Loucy (cell line): ENCODE results near the gene YTHDC2.

Experiments
- H2AFZ ChIP-seq: fragments of 200-600 bp; sonication (generic); 2 replicates; pipeline ENCODE4 v1.6.0; 2016; ENCODE audit warnings: antibody characterized with exemption, mild to moderate bottlenecking, low read length, moderate library complexity
- H3F3A ChIP-seq: fragments of 200-600 bp; 2 replicates; pipeline ENCODE4 v1.6.0; 2016; ENCODE audit warnings: antibody characterized with exemption, low read depth, mild to moderate bottlenecking
- H3K27me3 ChIP-seq: fragments of 200-600 bp; sonication (generic); 2 replicates; pipeline ENCODE4 v1.6.1; 2014; ENCODE audit warnings: low read length, mild to moderate bottlenecking; ENCODE audit not compliant: insufficient read depth, poor library complexity, severe bottlenecking
- H3K36me3 ChIP-seq: fragments of 200-600 bp; sonication (generic); 2 replicates; pipeline ENCODE4 v1.6.1; 2016; ENCODE audit warnings: low read length; ENCODE audit not compliant: insufficient read depth
- H3K4me1 ChIP-seq: fragments of 200-600 bp; sonication (generic); 2 replicates; pipeline ENCODE4 v1.5.1; 2014; ENCODE audit warnings: low read length, mild to moderate bottlenecking; ENCODE audit not compliant: insufficient read depth, poor library complexity, severe bottlenecking
- H3K4me2 ChIP-seq: fragments of 200-600 bp; sonication (generic); 2 replicates; pipeline ENCODE4 v1.6.0; 2014; ENCODE audit warnings: antibody characterized with exemption, low read length, low read depth, mild to moderate bottlenecking; ENCODE audit not compliant: poor library complexity, severe bottlenecking
- H3K4me3 ChIP-seq: fragments of 200-600 bp; sonication (generic); 2 replicates; pipeline ENCODE4 v1.5.1; 2014; ENCODE audit warnings: low read length, mild to moderate bottlenecking, mixed read lengths; ENCODE audit not compliant: poor library complexity, severe bottlenecking
- H3K79me2 ChIP-seq: fragments of 200-600 bp; sonication (generic); 2 replicates; pipeline ENCODE4 v1.6.1; 2014; ENCODE audit warnings: low read length; ENCODE audit not compliant: insufficient read depth
- H3K9ac ChIP-seq: fragments of 200-600 bp; sonication (generic); 2 replicates; pipeline ENCODE4 v1.6.0; 2014; ENCODE audit warnings: mild to moderate bottlenecking, low read depth, low read length, moderate library complexity; ENCODE audit not compliant: poor library complexity, severe bottlenecking
- H3K9me2 ChIP-seq: fragments of 200-600 bp; sonication (generic); replicated peaks from 2 replicates; pipeline ENCODE4 v1.6.1; 2016; ENCODE audit warnings: low read depth, low read length, mixed read lengths
- H3K9me3 ChIP-seq: fragments of 200-600 bp; sonication (generic); 2 replicates; pipeline ENCODE4 v1.6.1; 2014; ENCODE audit warnings: mild to moderate bottlenecking, antibody characterized with exemption, low read length, low read depth; ENCODE audit not compliant: insufficient read depth
- H4K20me1 ChIP-seq: fragments of 200-600 bp; sonication (generic); 2 replicates; pipeline ENCODE4 v1.6.0; 2014; ENCODE audit warnings: antibody characterized with exemption, low read length, mild to moderate bottlenecking; ENCODE audit not compliant: insufficient read depth, poor library complexity, severe bottlenecking
- EZH2phosphoT487 ChIP-seq: fragments of 200-600 bp; IDR thresholded peaks from 2 replicates; pipeline ENCODE4 v1.6.1; 2018; ENCODE audit warnings: antibody characterized with exemption, mild to moderate bottlenecking, moderate library complexity, borderline replicate concordance
- TF ChIP-seq, protein P1 (sequence below): fragments of 200-600 bp; sonication (generic); conservative IDR thresholded peaks from 2 replicates; pipeline ENCODE4 v1.5.1; 2014; ENCODE audit warnings: mild to moderate bottlenecking, antibody characterized with exemption, low read length

Gene YTHDC2

DNA sequence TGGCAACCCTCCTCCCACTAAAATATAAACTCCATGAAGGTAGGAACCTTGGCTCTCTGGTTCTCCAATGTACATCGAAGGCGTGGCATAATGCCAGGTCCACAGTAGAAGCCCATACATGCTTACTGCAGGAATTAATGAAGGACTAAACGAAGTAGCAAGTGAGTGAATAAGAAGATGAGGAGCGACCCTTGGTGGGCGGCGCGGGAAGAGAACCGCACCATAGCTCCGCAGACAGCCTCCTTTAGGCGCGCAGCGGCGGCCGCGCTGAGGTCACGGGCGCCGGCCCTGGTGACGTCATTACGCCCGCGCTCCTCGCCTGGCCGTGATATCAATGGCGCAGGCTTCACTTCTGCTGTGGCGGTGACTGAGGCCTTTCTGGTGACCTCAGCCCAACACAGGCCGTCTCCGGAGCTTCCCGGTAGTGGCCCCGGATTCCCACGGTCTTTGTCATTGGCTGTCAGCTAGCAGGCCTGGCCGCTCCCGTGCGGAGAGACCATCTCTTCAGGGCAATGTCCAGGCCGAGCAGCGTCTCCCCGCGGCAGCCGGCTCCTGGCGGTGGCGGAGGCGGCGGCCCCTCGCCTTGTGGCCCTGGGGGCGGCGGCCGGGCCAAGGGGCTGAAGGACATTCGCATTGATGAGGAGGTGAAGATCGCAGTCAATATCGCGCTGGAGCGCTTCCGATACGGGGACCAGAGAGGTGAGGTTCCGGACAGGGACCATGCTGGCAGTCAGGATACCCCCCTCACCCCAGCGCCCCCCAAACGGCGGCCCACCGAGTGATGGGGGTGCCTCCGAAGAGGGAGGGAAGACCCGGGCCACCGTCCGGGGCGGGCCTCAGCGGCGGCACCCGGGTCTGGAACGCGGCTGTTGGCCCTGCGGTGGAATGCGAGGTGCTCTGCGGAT, at the start of gene YTHDC2:
Gene YTHDC2 (plus strand): TSS at position 311 of the 905 bp plus-strand sequence. CDS start 202 bp downstream, at position 513.
- Histone ChIP-seq H3K27me3 (peaks cover 13% of the 10 kb centered on the region), H3K9me2 (no peaks in the 10 kb centered on the region), H2AFZ (peak within 1 kb of the TSS; percentile 91), H3K9ac (peak within 1 kb of the TSS; percentile 73), H3F3A (no peaks in the 10 kb centered on the region), H3K4me3 (peak within 1 kb of the TSS; percentile 84), H3K79me2 (peaks cover 34% of the 10 kb centered on the region), H3K36me3 (no peaks in the 10 kb centered on the region), H3K4me1 (peaks cover 9% of the 10 kb centered on the region), H3K9me3 (no peaks in the 10 kb centered on the region), H3K4me2 (peak within 1 kb of the TSS; percentile 89), H4K20me1 (peaks cover 2% of the 10 kb centered on the region)
- TF ChIP-seq, protein P1, sequence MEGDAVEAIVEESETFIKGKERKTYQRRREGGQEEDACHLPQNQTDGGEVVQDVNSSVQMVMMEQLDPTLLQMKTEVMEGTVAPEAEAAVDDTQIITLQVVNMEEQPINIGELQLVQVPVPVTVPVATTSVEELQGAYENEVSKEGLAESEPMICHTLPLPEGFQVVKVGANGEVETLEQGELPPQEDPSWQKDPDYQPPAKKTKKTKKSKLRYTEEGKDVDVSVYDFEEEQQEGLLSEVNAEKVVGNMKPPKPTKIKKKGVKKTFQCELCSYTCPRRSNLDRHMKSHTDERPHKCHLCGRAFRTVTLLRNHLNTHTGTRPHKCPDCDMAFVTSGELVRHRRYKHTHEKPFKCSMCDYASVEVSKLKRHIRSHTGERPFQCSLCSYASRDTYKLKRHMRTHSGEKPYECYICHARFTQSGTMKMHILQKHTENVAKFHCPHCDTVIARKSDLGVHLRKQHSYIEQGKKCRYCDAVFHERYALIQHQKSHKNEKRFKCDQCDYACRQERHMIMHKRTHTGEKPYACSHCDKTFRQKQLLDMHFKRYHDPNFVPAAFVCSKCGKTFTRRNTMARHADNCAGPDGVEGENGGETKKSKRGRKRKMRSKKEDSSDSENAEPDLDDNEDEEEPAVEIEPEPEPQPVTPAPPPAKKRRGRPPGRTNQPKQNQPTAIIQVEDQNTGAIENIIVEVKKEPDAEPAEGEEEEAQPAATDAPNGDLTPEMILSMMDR, result 0 out of 2 replicates have a peak, but pooled peaks have one; percentile 18
- TF ChIP-seq EZH2phosphoT487, result no peak

GRCh38 chr5:113474100-113474728, 39.3 kb upstream of the YTHDC2 start:
- H3K4me1 ChIP-seq, result no peaks in the 10 kb centered on the region
- H3K9ac ChIP-seq, result no peak overlapping the region
- no peaks in the 10 kb centered on the region for H3K9me2 ChIP-seq
- H3K36me3 ChIP-seq, result no peaks in the 10 kb centered on the region
- no peaks in the 10 kb centered on the region for H3K9me3 ChIP-seq
- no peak overlapping the region for H3K4me2 ChIP-seq
- TF ChIP-seq EZH2phosphoT487, result no peak
- TF ChIP-seq, protein P1, result no peak
- no peaks in the 10 kb centered on the region for H4K20me1 ChIP-seq
- no peak overlapping the region for H2AFZ ChIP-seq
- no peaks in the 10 kb centered on the region for H3K79me2 ChIP-seq
- H3K4me3 ChIP-seq, result no peak overlapping the region
- H3K27me3 ChIP-seq, result peaks cover 15% of the 10 kb centered on the region
- no peaks in the 10 kb centered on the region for H3F3A ChIP-seq

- Histone ChIP-seq H3K4me2 (no peak overlapping the region), H4K20me1 (no peaks in the 10 kb centered on the region), H3K4me3 (no peak overlapping the region), H3K36me3 (no peaks in the 10 kb centered on the region), H3F3A (no peaks in the 10 kb centered on the region), H3K27me3 (peaks cover 31% of the 10 kb centered on the region), H3K79me2 (no peaks in the 10 kb centered on the region), H3K9ac (no peak overlapping the region), H3K9me2 (no peaks in the 10 kb centered on the region), H2AFZ (no peak overlapping the region), H3K9me3 (no peaks in the 10 kb centered on the region), H3K4me1 (no peaks in the 10 kb centered on the region)
- no peak for TF ChIP-seq EZH2phosphoT487
- TF ChIP-seq, protein P1, result no peak
These were observed 34.8 kb upstream of the YTHDC2 start for GRCh38 chr5:113478691-113479090.
